ENCODE measurements around the gene SEMA7A. TPM values are rescaled to one million over a fixed set of nuclear protein-coding genes. Genes with fewer than 3 reads are reported as not detected.

Gene SEMA7A
- polyA plus RNA-seq, 5 donors: 4.2 to 7.1 (median 6.1) TPM

- DNase-seq: no peak
Measured at GRCh38 chr15:74430510-74430951, 3.2 kb downstream of the SEMA7A start.

- DNase-seq: no peak
Measured at GRCh38 chr15:74429781-74430400, 3.9 kb downstream of the SEMA7A start.

- no peak for DNase-seq
Measured at GRCh38 chr15:74428970-74429780, 4.6 kb downstream of the SEMA7A start.

GRCh38 chr15:74428442-74428787 is 5.3 kb downstream of the SEMA7A start:
- no peak for DNase-seq

GRCh38 chr15:74427607-74428441 is 5.9 kb downstream of the SEMA7A start:
- no peak for DNase-seq

GRCh38 chr15:74426404-74427281 is 7.1 kb downstream of the SEMA7A start:
- no peak for DNase-seq

- DNase-seq: no peak
Measured at GRCh38 chr15:74425630-74426029, 8.1 kb downstream of the SEMA7A start.

GRCh38 chr15:74424901-74425528 is 8.7 kb downstream of the SEMA7A start:
- DNase-seq: no peak

- DNase-seq: no peak
Measured at GRCh38 chr15:74423431-74424257, 10.1 kb downstream of the SEMA7A start.

GRCh38 chr15:74422652-74423430 is 10.9 kb downstream of the SEMA7A start:
- DNase-seq: no peak

GRCh38 chr15:74422265-74422651 is 11.5 kb downstream of the SEMA7A start:
- no peak for DNase-seq

GRCh38 chr15:74421302-74422245 is 12.2 kb downstream of the SEMA7A start:
- DNase-seq: no peak

GRCh38 chr15:74420193-74420905 is 13.4 kb downstream of the SEMA7A start:
- no peak for DNase-seq

GRCh38 chr15:74419432-74419831 is 14.3 kb downstream of the SEMA7A start:
- no peak for DNase-seq

GRCh38 chr15:74418575-74419338 is 15.0 kb downstream of the SEMA7A start:
- no peak for DNase-seq

GRCh38 chr15:74417670-74418069 is 16.1 kb downstream of the SEMA7A start:
- DNase-seq: no peak

GRCh38 chr15:74417225-74417624 is 16.5 kb downstream of the SEMA7A start:
- no peak for DNase-seq

Data from right lung (tissue), 5 donors.